A549 (cell line): Measurements from ENCODE around the gene CCDC30.

Experiments used
- CTCF ChIP-seq: fragments of >200 bp; sonication (Bioruptor Twin); formaldehyde crosslinking; IDR thresholded peaks from 3 replicates; pipeline ENCODE4 v1.5.1; 2016
- KDM1A ChIP-seq: fragments of 200-600 bp; sonication (generic); IDR thresholded peaks from 2 replicates; pipeline ENCODE4 v1.6.1; 2016; ENCODE audit warnings: low read depth, mild to moderate bottlenecking
- POLR2A ChIP-seq: IDR thresholded peaks from 2 replicates; pipeline ENCODE4 v1.6.1; 2012; ENCODE audit warnings: mild to moderate bottlenecking, low read length
- REST ChIP-seq: fragments of 200-600 bp; sonication (generic); IDR thresholded peaks from 2 replicates; pipeline ENCODE4 v1.6.1; 2016; ENCODE audit warnings: antibody characterized with exemption, mild to moderate bottlenecking, moderate library complexity
- TF ChIP-seq, protein P1 (sequence below): IDR thresholded peaks from 2 replicates; pipeline ENCODE4 v1.6.1; 2012
- TF ChIP-seq, protein P2 (sequence below): fragments of 450-650 bp; IDR thresholded peaks from 2 replicates; pipeline ENCODE4 v1.6.1; 2014; ENCODE audit warnings: antibody characterized with exemption

DNA sequence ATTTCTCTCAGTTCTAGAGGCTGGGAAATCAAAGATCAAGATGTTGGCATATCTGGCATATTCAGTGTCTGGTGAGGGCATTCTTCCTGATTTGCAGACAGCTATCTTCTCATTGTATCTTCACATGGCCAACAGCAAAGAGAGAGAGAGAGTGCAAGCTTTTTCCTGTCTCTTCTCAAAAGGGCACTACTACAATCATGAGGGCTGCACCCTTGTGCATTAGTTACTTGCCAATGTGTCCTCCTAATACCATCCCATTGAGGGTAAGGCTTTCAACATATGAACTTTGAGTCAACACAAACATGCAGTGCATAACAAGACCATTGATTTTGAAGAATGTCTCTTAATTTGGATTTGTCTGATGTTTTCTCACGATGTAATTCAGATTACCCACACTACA is 78.0 kb downstream of the CCDC30 start:
- TF ChIP-seq CTCF (no peak), POLR2A (no peak), KDM1A (no peak), REST (no peak)
- TF ChIP-seq, protein P1, sequence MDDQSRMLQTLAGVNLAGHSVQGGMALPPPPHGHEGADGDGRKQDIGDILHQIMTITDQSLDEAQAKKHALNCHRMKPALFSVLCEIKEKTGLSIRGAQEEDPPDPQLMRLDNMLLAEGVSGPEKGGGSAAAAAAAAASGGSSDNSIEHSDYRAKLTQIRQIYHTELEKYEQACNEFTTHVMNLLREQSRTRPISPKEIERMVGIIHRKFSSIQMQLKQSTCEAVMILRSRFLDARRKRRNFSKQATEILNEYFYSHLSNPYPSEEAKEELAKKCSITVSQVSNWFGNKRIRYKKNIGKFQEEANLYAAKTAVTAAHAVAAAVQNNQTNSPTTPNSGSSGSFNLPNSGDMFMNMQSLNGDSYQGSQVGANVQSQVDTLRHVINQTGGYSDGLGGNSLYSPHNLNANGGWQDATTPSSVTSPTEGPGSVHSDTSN = no peak
- TF ChIP-seq, protein P2, sequence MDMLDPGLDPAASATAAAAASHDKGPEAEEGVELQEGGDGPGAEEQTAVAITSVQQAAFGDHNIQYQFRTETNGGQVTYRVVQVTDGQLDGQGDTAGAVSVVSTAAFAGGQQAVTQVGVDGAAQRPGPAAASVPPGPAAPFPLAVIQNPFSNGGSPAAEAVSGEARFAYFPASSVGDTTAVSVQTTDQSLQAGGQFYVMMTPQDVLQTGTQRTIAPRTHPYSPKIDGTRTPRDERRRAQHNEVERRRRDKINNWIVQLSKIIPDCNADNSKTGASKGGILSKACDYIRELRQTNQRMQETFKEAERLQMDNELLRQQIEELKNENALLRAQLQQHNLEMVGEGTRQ = no peak
